NCI-H2196 (cell line): ENCODE measurements around the gene RAB12.
"Not testable (repeated sequence)": the region's sequence is repeated elsewhere in the genome, so short reads cannot be mapped to it uniquely, and the experiment has no call there.

Source experiments
- DNase-seq: peaks from one replicate; lab custom pipeline; 2025; ENCODE audit not compliant: unreplicated experiment; lab: John Stamatoyannopoulos, UW

RAB12 gene

GRCh38 chr18:8643326-8643878 lies 34.2 kb downstream of the RAB12 start:
- no peak for DNase-seq

DNA sequence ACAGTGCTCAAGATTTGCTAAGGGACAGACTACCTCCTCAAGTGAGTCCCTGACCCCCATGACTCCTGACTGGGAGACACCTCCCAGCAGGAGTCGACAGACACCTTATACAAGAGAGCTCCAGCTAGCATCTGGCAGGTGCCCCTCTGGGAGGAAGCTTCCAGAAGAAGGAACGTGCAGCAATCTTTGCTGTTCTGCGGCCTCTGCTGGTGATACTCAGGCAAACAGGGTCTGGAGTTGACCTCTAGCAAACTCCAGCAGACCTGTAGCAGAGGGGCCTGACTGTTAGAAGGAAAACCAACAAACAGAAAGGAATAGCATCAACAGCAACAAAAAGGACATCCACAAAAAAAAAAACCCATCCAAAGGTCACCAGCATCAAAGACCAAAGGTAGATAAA lies 38.1 kb downstream of the RAB12 start:
- DNase-seq, result not testable (repeated sequence)

- DNase-seq, result not testable (repeated sequence)
Observed at GRCh38 chr18:8651478-8652261, 42.4 kb downstream of the RAB12 start.

GRCh38 chr18:8654503-8655451 lies 45.5 kb downstream of the RAB12 start:
- DNase-seq, result peak; percentile 56

- DNase-seq, result no peak
Observed at GRCh38 chr18:8656232-8656631, 47.0 kb downstream of the RAB12 start.

GRCh38 chr18:8657050-8657820 lies 48.0 kb downstream of the RAB12 start:
- no peak for DNase-seq

- peak; percentile 52 for DNase-seq
Observed at GRCh38 chr18:8657873-8658470, 48.7 kb downstream of the RAB12 start.

GRCh38 chr18:8658858-8659485 lies 49.7 kb downstream of the RAB12 start:
- no peak for DNase-seq

DNA sequence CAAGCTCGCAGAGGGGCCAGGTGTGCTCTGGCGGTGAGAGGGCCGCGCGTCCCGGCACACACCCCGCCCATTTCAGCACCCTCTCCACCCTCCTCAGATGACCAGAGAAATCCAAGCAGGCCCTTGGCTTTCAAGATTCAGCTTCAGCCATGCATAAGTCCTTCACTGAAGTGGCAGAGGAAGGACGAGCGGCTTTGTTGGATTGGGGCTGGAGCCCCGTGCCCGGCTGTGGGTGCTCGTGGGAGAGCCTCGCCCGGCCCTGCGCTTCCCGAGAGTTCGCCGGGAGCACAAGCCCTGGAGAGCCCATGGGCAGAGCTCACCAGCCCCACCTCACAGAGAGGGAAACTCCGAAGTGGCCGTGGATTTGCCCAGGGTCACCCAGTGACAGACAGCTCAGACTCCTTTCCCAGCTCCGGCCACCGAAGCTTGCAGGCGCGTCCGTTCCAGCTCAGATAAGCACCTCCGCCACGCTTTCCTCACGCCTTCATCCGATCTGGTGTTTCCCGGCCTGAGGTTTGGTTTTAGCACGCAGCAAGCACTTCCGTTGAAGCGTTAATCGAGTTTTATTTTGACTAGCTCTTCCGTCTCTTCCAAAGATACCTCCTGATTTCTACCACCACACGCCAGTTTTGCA lies 50.5 kb downstream of the RAB12 start:
- DNase-seq, result no peak

GRCh38 chr18:8660316-8660715 lies 51.1 kb downstream of the RAB12 start:
- no peak for DNase-seq

DNA sequence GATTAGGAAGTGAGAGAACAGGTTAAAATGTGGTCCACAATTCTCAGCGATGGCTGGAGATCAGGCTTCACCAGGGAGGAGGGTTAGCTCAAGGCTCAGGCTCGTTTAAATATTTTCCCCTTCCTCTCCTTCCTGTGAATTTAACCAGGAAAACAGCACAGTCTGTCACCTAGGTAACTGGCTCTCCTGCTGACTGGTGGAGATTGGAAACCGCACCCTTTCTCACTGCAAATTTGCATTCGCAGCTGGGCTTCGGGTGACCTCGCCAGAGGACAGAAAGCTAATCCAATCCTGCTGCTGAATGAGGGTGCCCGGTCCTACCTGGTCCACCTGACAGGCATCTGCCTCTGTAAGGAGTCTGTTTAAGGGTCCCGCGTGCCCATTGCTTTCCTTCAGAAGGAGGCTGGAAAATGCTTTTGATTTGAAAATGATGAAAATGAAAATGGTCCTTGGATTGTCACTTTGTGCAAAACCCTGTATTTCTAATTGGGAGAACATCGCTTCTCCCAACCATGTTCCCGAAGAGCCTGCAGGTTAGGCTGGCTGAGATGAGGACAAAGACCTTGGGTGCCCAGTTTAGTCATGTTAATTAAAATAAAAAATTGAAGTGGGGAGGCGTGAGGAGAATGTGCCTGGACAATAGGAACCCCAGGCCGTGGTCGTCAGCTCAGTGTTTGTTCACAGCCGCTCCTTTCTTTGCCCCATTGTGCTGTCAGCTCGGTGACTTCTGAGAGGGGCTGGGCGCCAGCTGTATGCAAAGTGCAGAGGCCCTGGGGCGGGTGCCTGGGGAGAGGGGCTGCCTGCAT lies 52.7 kb downstream of the RAB12 start:
- DNase-seq, result peak; percentile 86

- DNase-seq, result no peak
Observed at GRCh38 chr18:8662560-8663255, 53.5 kb downstream of the RAB12 start.

DNA sequence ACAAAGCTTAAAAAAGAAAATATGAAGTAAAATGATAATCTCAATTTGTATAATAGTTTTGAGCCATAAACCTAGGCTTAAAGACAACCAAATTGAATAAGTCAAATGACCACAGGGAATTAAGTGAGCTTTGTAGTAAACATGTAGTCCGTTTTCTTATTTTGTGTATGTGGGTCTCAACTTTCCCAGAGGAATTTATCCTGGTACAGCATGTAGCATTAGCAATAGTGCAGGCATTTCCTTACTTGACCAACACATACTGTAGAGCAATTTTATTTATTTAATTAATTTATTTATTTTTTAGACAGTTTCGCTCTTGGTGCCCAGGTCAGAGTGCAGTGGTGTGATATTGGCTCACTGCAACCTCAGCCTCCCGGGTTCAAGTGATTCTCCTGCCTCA lies 58.6 kb downstream of the RAB12 start:
- DNase-seq, result no peak

DNA sequence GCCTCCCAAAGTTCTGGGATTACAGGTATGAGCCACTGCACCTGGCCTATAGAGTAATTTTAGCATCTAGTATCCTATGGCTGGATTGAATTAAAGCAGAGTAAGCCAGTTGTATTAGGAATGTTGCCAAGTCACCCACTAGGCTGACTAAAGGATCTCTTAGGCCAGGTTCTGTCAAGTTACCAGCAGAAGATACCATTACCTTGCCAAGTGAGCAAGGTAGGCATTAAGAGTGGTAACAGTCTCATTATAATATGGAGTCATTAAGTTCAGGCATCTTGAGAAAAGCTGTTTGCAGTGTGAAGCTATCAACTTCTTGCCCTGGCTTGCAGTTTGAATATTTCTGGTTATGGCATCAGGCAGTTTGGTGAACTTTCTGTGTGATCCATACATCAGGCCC lies 59.1 kb downstream of the RAB12 start:
- DNase-seq, result no peak

DNA sequence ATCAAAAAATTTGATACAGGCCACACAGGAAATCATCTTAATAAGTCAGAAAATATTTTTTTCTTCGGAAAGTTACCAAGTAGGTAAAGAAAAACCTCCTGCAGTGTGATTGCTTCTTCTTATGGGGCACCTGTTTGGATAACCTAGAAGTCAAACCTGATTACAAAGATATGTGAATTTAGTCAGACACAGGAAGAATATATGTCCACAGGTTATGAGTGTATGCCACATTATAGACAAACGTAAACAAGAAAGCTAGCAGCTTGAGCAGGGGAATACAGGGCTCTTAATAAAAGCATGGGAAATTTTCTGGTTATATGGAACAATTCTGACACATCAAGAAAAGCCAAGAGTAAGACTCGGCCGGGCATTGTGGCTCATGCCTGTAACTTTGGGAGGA lies 60.3 kb downstream of the RAB12 start:
- no peak for DNase-seq

DNA sequence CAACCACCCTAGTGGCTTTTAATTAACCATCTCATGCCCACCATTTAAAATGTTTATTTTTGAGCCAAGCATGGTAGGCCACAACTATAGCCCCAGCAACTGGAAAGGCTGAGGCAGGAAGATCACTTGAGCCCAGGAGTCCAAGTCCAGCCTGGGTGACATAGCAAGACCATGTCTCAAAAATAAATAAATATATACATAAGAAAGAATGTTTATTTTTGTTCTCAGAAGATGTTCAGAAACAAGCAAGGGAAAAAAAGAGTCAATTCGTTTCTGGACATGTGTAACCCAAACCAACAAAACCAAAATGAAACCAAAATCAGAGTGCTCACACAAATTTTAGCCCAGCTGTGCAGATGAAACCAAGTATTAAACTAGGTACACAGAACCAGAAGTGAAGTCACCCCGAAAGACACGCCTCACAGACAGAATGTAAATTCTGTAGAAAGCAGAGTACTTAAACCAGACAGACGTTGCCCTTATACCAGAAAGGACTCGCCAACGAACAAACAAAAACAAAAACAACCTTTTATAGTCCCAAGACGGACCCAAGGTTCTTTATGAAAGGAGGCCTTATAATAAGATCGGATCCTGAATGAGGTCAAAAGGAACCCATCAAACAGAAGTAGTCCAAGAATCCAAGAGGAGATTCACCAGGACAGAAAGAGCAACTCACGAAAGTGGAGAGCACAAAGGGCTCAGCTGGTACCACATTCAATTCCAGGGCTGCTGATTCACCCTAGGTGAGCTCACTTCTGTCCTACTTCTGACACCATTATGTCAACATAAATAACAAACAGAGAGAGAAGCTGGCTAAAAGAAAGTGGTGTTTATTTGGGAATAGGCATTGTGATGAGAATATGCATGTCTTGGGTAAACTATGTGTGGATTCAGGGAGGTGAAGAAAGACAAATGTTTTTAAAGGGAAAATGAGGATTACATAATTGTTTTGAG lies 64.3 kb downstream of the RAB12 start:
- DNase-seq, result no peak

DNA sequence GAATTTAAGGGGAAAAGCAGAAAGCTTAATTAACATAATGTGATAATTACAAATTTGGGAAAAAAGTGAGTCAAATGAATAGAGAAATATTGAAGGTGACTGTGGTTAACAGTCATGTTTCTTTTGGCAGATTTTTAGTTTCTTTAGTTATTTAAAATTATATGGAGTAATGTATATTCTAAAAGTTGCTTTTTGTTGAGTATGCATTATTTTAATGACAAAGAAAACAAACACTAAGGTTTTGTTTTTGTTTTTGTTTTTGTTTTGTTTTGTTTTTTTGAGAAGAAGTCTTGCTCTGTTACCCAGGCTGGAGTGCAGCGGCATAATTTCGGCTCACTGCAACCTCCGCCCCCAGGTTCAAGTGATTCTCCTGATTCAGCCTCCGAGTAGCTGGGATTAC lies 65.8 kb downstream of the RAB12 start:
- no peak for DNase-seq
